HG02588 (cell line): ENCODE measurements around the gene DNAH11.

ENCODE experiments used
- ATAC-seq: cut with Tn5 transposase; IDR thresholded peaks from one replicate; pipeline ENCODE4 v1.9.1; 2021; ENCODE audit warnings: mild to moderate bottlenecking, moderate library complexity; ENCODE audit not compliant: unreplicated experiment

The DNAH11 gene

GRCh38 chr7:21948887-21949540 is 406.2 kb downstream of the DNAH11 start:
- no peak for ATAC-seq
